Omental fat pad (tissue), 4 donors: ENCODE measurements around the gene AHI1. TPM values are rescaled to one million over a fixed set of nuclear protein-coding genes. Genes with fewer than 3 reads are reported as not detected.

Source experiments
- ATAC-seq: fragments of 150-250 bp; one replicate; pipeline ENCODE4 v1.9.1; 2016; ENCODE audit warnings: mild to moderate bottlenecking, moderate library complexity; ENCODE audit not compliant: low FRiP score
- DNase-seq: peaks from one replicate; pipeline ENCODE4 v3.0.0-alpha.2; 2019; ENCODE audit warnings: low spot score
- total RNA-seq, 4 donors: library from RNA; depleted of rRNA; stranded (reverse); fragments of >200 nt; gene quantifications; one replicate each; pipeline ENCODE4 v1.1.0, GENCODE V29; 2016
- TF ChIP-seq, protein P1 (sequence below), 3 donors: fragments of 450-650 bp; IDR thresholded peaks; one replicate each; pipeline ENCODE4 v1.5.1; 2016 to 2017; ENCODE audit warnings: antibody characterized with exemption in 3 of 3, mild to moderate bottlenecking in 3 of 3, moderate library complexity in 2 of 3

AHI1 gene
- total RNA-seq = 10 to 100 TPM; 26.3 to 59.3 (median 35.7) TPM

DNA sequence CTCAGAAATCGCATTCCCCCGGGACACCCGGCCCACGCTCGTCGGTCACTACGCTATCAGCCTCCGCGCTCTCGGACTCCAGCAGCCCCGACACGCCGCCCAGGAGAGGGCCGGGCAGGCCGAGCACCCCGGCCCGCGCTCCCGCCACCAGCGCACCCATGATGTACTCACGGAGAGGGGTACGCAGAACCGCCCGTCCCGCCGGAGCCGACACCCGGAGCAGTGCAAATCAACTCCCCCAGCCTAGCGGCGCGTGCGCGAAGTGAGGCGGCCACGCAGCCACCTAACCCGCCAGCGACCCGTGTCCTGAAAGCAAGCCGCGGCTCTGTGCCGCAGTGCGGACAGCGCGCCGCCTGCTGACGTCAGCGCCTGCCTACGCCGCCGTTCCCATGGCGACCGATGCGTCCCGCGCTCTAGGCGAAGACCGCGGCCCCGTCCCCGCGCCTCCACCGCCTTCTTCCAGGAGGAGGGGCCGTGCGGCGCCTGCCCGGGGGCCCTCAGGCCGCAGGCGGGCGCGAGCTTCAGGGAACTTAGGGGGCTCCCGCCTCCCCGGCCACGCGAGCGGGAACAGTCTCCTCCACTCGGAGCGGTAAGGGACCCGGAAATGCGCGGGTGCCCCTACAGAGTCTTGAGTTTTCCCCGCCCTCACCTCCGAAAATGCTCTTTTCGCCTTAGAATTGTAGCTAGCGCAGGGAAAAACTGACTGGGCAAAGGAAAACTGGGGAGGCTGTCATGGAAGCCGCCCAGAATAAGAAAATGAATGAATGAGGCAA, at the start of gene AHI1:
TSS of gene AHI1 (minus strand) at position 329 of the 773 bp plus-strand sequence. CDS start 5,503 bp downstream, outside the sequence.
- TF ChIP-seq, protein P1, sequence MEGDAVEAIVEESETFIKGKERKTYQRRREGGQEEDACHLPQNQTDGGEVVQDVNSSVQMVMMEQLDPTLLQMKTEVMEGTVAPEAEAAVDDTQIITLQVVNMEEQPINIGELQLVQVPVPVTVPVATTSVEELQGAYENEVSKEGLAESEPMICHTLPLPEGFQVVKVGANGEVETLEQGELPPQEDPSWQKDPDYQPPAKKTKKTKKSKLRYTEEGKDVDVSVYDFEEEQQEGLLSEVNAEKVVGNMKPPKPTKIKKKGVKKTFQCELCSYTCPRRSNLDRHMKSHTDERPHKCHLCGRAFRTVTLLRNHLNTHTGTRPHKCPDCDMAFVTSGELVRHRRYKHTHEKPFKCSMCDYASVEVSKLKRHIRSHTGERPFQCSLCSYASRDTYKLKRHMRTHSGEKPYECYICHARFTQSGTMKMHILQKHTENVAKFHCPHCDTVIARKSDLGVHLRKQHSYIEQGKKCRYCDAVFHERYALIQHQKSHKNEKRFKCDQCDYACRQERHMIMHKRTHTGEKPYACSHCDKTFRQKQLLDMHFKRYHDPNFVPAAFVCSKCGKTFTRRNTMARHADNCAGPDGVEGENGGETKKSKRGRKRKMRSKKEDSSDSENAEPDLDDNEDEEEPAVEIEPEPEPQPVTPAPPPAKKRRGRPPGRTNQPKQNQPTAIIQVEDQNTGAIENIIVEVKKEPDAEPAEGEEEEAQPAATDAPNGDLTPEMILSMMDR (IDR thresholded peaks at IDR 0.05) = no peak
- ATAC-seq = peak; percentile 95

DNA sequence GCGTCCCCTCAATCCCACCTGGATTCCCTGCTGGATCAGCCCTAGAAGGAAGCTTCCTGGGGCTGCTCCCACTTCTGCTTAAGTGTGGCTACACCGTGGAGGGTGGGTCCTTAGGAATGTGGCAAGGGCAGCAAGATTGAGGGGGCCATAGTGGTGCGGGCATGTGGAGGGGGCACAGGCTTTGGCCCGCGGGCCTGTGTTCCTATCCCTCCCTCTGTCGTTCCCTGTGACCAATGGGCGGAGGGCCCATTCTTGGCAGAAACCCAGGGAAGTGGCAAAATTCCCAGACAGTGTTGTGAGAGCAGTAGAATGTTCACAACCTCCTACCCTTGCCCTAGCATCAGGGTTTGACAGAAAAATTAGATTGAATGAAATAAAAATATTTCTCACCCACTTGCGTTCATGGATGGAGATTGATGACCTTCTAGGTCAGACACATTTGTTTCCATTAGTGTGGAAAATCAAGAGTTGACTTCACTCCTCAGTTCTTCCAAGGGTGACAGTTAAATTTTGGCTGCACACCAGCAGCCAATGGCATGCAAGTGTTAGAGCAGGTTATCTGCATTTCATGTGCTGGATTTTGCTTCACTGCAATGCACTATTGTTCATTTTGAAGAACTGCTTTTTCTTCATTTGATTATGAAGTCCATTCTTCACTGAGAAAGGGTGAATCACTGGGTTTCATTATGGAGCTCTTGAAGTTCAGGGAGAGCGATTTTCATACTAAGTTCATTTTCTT, 49.3 kb upstream of the AHI1 start:
- TF ChIP-seq, protein P1 (IDR thresholded peaks at IDR 0.05) = no peak
- DNase-seq (no peak), ATAC-seq (no peak)

More for the DNA sequence above, at the start of gene AHI1:
- peak; percentile 85 for DNase-seq

DNA sequence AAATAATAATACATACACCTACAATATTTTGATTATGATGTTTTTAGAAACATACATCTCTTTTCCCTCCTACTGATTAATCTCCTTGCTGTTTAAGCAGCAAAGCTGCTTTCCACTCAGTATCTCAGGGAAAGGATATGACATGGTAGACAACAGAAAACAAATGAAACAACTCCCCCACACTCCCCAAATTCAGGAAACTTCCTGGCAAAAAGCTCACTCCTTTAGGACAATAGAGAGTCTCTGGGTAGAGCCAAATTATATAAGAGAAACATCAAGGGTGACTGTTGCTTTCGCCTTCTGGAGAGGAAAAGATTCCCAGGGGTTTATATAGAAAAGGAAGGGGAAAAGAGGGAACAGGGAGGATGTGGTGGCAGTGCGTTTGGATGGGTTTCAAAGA, 48.7 kb upstream of the AHI1 start:
- TF ChIP-seq, protein P1 (IDR thresholded peaks at IDR 0.05) = no peak
- no peak for ATAC-seq
- no peak for DNase-seq

DNA sequence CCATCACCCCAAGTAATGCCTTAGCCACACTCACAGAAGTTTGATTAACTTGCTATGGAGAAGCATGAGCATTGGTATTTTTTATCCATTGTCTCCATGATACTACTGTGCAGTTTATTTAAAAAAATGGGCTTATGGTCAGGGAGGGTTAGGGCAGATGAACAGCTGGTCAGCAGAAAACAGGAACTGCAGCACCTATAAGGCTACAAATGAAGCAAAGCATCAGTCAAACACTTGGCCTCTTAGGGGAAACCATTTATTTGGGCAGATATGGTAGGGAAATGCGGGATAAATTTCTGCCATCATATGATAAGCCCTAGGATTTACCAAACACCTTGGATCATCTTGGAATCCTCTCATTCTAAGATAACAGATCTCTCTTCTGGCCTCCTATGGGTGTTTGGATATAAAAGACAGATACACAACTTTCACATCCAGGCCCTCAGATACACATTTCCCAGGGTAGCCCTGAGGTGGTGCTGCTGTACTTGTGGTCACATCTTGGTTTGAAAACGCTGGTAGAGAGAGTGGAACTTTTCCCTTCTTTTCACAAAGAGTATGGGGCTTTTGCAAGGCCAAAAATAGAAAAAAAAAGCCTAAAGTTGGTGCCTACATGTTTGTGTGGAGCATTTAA, 42.8 kb upstream of the AHI1 start:
- TF ChIP-seq, protein P1 (IDR thresholded peaks at IDR 0.05) = no peak
- ATAC-seq (no peak), DNase-seq (no peak)

DNA sequence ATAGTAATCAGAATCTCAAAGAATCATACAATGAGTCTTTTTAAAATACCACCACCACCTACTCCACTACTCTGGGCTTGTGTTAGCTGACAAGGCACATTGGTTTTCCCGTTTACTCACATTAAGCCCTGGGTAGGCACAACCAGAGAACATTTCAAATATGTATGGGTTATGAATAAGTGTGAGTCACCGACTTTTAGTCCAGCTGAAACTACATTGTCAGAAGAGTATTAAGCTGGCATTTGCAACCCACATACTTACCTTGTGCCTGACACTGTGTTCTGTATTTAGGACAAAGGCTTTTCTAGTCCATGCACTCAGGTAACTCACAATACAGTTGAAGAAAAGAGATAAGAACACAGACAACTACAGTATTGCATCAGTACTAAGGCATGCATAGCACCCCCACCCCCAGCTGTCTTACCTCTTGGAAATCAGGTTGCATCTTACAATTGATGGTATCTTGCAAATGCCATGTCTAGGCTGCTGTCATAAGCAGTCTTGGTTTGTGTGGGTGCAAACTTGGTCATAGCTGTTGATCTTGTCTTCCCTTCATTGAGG, 40.3 kb upstream of the AHI1 start:
- DNase-seq = no peak
- ATAC-seq = peak; percentile 39
- TF ChIP-seq, protein P1 (IDR thresholded peaks at IDR 0.05) = no peak

DNA sequence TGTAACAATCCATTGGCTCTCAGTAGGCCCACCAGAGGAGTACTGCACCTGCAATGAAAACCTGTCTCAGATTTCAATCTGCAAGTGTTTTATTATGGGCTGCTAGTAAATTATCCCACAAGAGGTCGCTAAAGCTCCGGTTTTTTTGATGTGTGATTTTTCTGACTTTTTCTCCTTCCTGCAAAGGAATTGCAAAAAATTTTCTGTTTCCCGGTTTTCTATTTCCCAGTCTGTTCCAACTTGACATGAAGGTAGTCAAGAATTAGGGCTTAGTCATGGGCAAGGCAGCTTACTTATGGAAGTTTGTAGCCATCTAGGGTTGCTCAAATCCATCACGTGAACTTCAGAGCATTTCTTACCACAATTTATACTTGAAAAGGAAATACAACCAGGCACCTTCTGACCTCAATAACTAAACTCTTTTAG, 38.5 kb upstream of the AHI1 start:
- DNase-seq (no peak), ATAC-seq (peak; percentile 84)
- TF ChIP-seq, protein P1 (IDR thresholded peaks at IDR 0.05) = no peak
